Keratinocyte (primary cell): Measurements from ENCODE around the gene SAMD11. TPM values are rescaled to one million over a fixed set of nuclear protein-coding genes. Genes with fewer than 3 reads are reported as not detected.
A peak's percentile ranks its signal among the peaks of the same experiment; 100 is the strongest.

Experiments used
- DNase-seq: peaks from one replicate; pipeline ENCODE4 v3.0.0-alpha.2; 2011; ENCODE audit warnings: low read depth, missing footprints, low spot score
- FAIRE-seq: peaks from 2 replicates; lab custom pipeline; 2011; peaks lifted over from hg19 to GRCh38; lab: Jason Lieb, UNC
- H2AFZ ChIP-seq: 2 replicates; pipeline ENCODE4 v1.6.0; 2012; ENCODE audit warnings: low read length, control low read depth, inconsistent platforms; ENCODE audit not compliant: control insufficient read depth
- H3K27ac ChIP-seq: 2 replicates; pipeline ENCODE4 v1.5.1; 2011; ENCODE audit warnings: low read length; ENCODE audit not compliant: control insufficient read depth, insufficient read depth
- H3K27me3 ChIP-seq: 3 replicates; pipeline ENCODE4 v1.6.0; 2011; ENCODE audit warnings: low read length; ENCODE audit not compliant: control insufficient read depth, insufficient read depth; ENCODE audit errors: extremely low read depth
- H3K36me3 ChIP-seq, 2 experiments: 2 replicates in 1 of 2; 3 replicates in 1 of 2; pipeline ENCODE4 v1.5.1; 2011; ENCODE audit warnings: low read length in 2 of 2, mild to moderate bottlenecking in 1 of 2; ENCODE audit not compliant: control insufficient read depth in 2 of 2, insufficient read depth in 2 of 2; ENCODE audit errors: extremely low read depth in 1 of 2
- H3K4me1 ChIP-seq: 3 replicates; pipeline ENCODE4 v1.5.1; 2011; ENCODE audit warnings: low read length; ENCODE audit not compliant: control insufficient read depth, insufficient read depth; ENCODE audit errors: extremely low read depth
- H3K4me2 ChIP-seq: 3 replicates; pipeline ENCODE4 v1.6.0; 2011; ENCODE audit warnings: low read depth, low read length; ENCODE audit not compliant: control insufficient read depth, insufficient read depth; ENCODE audit errors: extremely low read depth
- H3K4me3 ChIP-seq, 3 experiments: fragments of 200-600 bp in 1 of 3; sonication (generic) in 1 of 3; 2 replicates in 2 of 3; 3 replicates in 1 of 3; pipeline ENCODE4 v1.5.1; 2011 to 2016; ENCODE audit warnings: low read length in 3 of 3, mild to moderate bottlenecking in 3 of 3, control low read depth in 2 of 3, inconsistent platforms in 1 of 3, low read depth in 1 of 3, mixed read lengths in 1 of 3, mixed run types in 1 of 3, moderate library complexity in 1 of 3; ENCODE audit not compliant: control insufficient read depth in 2 of 3, insufficient read depth in 2 of 3; ENCODE audit errors: extremely low read depth in 1 of 3
- H3K79me2 ChIP-seq: 2 replicates; pipeline ENCODE4 v1.6.0; 2012; ENCODE audit warnings: low read length; ENCODE audit not compliant: control insufficient read depth, insufficient read depth
- H3K9ac ChIP-seq: 3 replicates; pipeline ENCODE4 v1.6.0; 2011; ENCODE audit warnings: low read length; ENCODE audit not compliant: control insufficient read depth, insufficient read depth; ENCODE audit errors: extremely low read depth
- H3K9me1 ChIP-seq: 3 replicates; pipeline ENCODE4 v1.6.0; 2011; ENCODE audit warnings: low read length; ENCODE audit not compliant: control insufficient read depth, insufficient read depth; ENCODE audit errors: extremely low read depth
- H3K9me3 ChIP-seq: 2 replicates; pipeline ENCODE4 v1.5.1; 2012; ENCODE audit warnings: low read depth, low read length; ENCODE audit not compliant: control insufficient read depth
- H4K20me1 ChIP-seq: 3 replicates; pipeline ENCODE4 v1.6.0; 2011; ENCODE audit warnings: low read length; ENCODE audit not compliant: control insufficient read depth, insufficient read depth; ENCODE audit errors: extremely low read depth
- CTCF ChIP-seq, 3 experiments: IDR thresholded peaks in 1 of 3; conservative IDR thresholded peaks in 1 of 3; optimal IDR thresholded peaks in 1 of 3; 2 replicates in 2 of 3; 3 replicates in 1 of 3; pipeline versions ENCODE3 to v1.5.1; 2011; ENCODE audit warnings: low read length in 3 of 3, mild to moderate bottlenecking in 3 of 3, moderate library complexity in 2 of 3, control low read depth in 1 of 3, inconsistent platforms in 1 of 3; ENCODE audit not compliant: insufficient read depth in 2 of 3; ENCODE audit errors: extremely low read depth in 1 of 3
- EZH2 ChIP-seq: IDR thresholded peaks from one replicate; pipeline ENCODE4 v1.6.1; 2012; ENCODE audit warnings: inconsistent platforms, mild to moderate bottlenecking, low read length, moderate library complexity
- dilution Hi-C: fragments of 300-500 bp; cut with MboI; formaldehyde crosslinking; loops from one replicate; pipeline ENCODE4 v1.7.0; 2020; ENCODE audit warnings: low sequenced_read_pairs; ENCODE audit not compliant: extremely low pct_ligation_motif_present
- polyA plus RNA-seq, 5 experiments: library from polyadenylated mRNA; depleted of rRNA in 3 of 5; stranded (reverse) in 3 of 5; stranded (forward) in 1 of 5; unstranded in 1 of 5; fragments of >200 nt; gene quantifications; 1 replicate in 1 of 5; 2 replicates in 3 of 5; 3 replicates in 1 of 5; pipeline versions ENCODE4 v1.2.1 to v1.2.3, GENCODE V29; 2011 to 2012; ENCODE audit warnings: missing spikeins in 2 of 5, low read depth in 1 of 5, low replicate concordance in 1 of 5

The SAMD11 gene
- polyA plus RNA-seq, 1 donor (not counting 4 experiments of a cell fraction or from before 2014, with no cell fraction given) = not detected

GRCh38 chr1:935751-936231 is 12.1 kb downstream of the SAMD11 start:
- no peak overlapping the region for H3K9ac ChIP-seq
- FAIRE-seq = no peak

GRCh38 chr1:936348-937264 is 12.9 kb downstream of the SAMD11 start:
- dilution Hi-C loops = no loop called here
- Histone ChIP-seq H3K9me3 (no peaks in the 10 kb centered on the region), H3K4me1 (peaks cover 11% of the 10 kb centered on the region), H3K4me3 (no peak overlapping the region), H3K9ac (no peak overlapping the region), H3K27ac (no peak overlapping the region), H3K4me2 (no peak overlapping the region), H3K27me3 (peaks cover 80% of the 10 kb centered on the region), H4K20me1 (no peaks in the 10 kb centered on the region), H3K36me3 (no peaks in the 10 kb centered on the region), H3K9me1 (no peaks in the 10 kb centered on the region), H2AFZ (no peak overlapping the region), H3K79me2 (no peaks in the 10 kb centered on the region)
- FAIRE-seq (no peak), DNase-seq (no peak)
- TF ChIP-seq EZH2 (peak; percentile 81), CTCF (optimal IDR thresholded peaks at IDR 0.05 in 1 of 3, IDR thresholded peaks at IDR 0.05 in 1 of 3, conservative IDR thresholded peaks at IDR 0.05 in 1 of 3; ENCODE audit: extremely low read depth in 1 of 3, insufficient read depth in 2 of 3, low read length in 3 of 3) (no peak)

More at GRCh38 chr1:935751-936231, 12.1 kb downstream of the SAMD11 start:
- dilution Hi-C loops = no loop called here
- H3K27ac ChIP-seq = no peak overlapping the region
- no peak for DNase-seq
- TF ChIP-seq EZH2 (no peak), CTCF (optimal IDR thresholded peaks at IDR 0.05 in 1 of 3, IDR thresholded peaks at IDR 0.05 in 1 of 3, conservative IDR thresholded peaks at IDR 0.05 in 1 of 3; ENCODE audit: extremely low read depth in 1 of 3, insufficient read depth in 2 of 3, low read length in 3 of 3) (no peak)
- H2AFZ ChIP-seq = no peak overlapping the region
- H3K9me3 ChIP-seq = no peaks in the 10 kb centered on the region
- no peaks in the 10 kb centered on the region for H3K9me1 ChIP-seq
- H3K79me2 ChIP-seq = no peaks in the 10 kb centered on the region
- H3K4me2 ChIP-seq = no peak overlapping the region
- H4K20me1 ChIP-seq = no peaks in the 10 kb centered on the region
- peaks cover 4% of the 10 kb centered on the region for H3K4me1 ChIP-seq
- H3K36me3 ChIP-seq = no peaks in the 10 kb centered on the region
- peaks cover 79% of the 10 kb centered on the region for H3K27me3 ChIP-seq
- H3K4me3 ChIP-seq = no peak overlapping the region
